ENCODE results near the gene ENPEP. TPM values are rescaled to one million over a fixed set of nuclear protein-coding genes. Genes with fewer than 3 reads are reported as not detected.

ENPEP gene
- total and polyA plus RNA-seq, 9 of the 15 experiments (the other 6 are each of a cell fraction or from before 2014, with no cell fraction given): 0.01 TPM; not detected in 7

DNA sequence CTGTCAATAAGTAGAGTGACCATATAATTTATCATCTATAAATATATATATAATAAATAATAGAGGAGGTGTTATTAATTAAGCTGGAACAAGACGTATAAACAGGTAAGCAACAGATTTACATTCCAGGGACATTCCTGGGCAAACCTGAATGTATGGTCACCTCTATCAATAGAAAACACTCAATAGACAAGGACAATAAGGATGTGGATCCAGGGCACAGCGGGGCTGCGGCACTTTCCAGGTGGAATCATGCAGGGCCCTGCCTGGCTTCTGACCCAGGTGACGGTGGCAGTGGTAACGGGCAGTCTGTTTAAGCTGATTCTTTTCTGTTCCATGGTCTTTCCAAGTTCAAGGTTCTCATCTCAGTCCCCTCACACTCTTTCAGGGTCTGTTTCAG lies 22.5 kb downstream of the ENPEP start:
- H3K79me2 ChIP-seq (ENCODE audit: control insufficient read depth, insufficient read depth, low read length): no peaks in the 10 kb centered on the region
- no peak overlapping the region for H3K27ac ChIP-seq (ENCODE audit: extremely low read depth, low read depth, low read length)
- ChIA-PET POLR2A (no interaction called here), CTCF (ENCODE audit: low intra/inter-chr PET ratio) (interaction anchor here (0.6 kb wide), 1 partner anchor 499 kb away, joined by 3 read pairs; no protein-coding TSS in a partner anchor)
- no peak overlapping the region for H3K9ac ChIP-seq (ENCODE audit: insufficient read depth in 1 of 2, low read depth in 2 of 2, low read length in 2 of 2)
- H3K4me1 ChIP-seq (replicated peaks in 1 of 2; ENCODE audit: control insufficient read depth in 2 of 2, insufficient read depth in 2 of 2, low read length in 2 of 2): no peaks in the 10 kb centered on the region
- intact Hi-C loops (cut with micrococcal nuclease) (no loop called here), in situ Hi-C loops (cut with MboI) (no loop called here)
- no peaks in the 10 kb centered on the region for H3K36me3 ChIP-seq (ENCODE audit: control insufficient read depth, insufficient read depth, low read length)
- H3K4me2 ChIP-seq (ENCODE audit: insufficient read depth, low read length): no peak overlapping the region
- no peaks in the 10 kb centered on the region for H3K9me3 ChIP-seq (replicated peaks; ENCODE audit: control insufficient read depth, insufficient read depth, low read depth, low read length)
- FAIRE-seq (no peak), ATAC-seq (no peak), DNase-seq (ENCODE audit: extremely low read depth in 1 of 4, low spot score in 3 of 4) (no peak)
- H2AFZ ChIP-seq (ENCODE audit: low read depth, low read length): no peak overlapping the region
- no peak for TF ChIP-seq ZNF778 (CRISPR knock-in tag; IDR thresholded peaks at IDR 0.05)
- TF ChIP-seq, protein P1, sequence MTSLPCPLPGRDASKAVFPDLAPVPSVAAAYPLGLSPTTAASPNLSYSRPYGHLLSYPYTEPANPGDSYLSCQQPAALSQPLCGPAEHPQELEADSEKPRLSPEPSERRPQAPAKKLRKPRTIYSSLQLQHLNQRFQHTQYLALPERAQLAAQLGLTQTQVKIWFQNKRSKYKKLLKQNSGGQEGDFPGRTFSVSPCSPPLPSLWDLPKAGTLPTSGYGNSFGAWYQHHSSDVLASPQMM (CRISPR knock-in tag; IDR thresholded peaks at IDR 0.05): no peak
- no peak for TF ChIP-seq MBD2 (IDR thresholded peaks at IDR 0.05; ENCODE audit: borderline replicate concordance, low read depth)
- TF ChIP-seq ZNF644 (tag; IDR thresholded peaks at IDR 0.05; ENCODE audit: low read depth): no peak
- no peak for TF ChIP-seq CBX5 (IDR thresholded peaks at IDR 0.05; ENCODE audit: borderline replicate concordance, low read depth)
- no peak for TF ChIP-seq DDX20 (tag; IDR thresholded peaks at IDR 0.05; ENCODE audit: low read depth)
- no peak for TF ChIP-seq SAFB2 (IDR thresholded peaks at IDR 0.05; ENCODE audit: borderline replicate concordance, low read depth, low read length, severe bottlenecking)
- no peak for TF ChIP-seq KDM2B (CRISPR knock-in tag; IDR thresholded peaks at IDR 0.05)
- TF ChIP-seq, protein P2, sequence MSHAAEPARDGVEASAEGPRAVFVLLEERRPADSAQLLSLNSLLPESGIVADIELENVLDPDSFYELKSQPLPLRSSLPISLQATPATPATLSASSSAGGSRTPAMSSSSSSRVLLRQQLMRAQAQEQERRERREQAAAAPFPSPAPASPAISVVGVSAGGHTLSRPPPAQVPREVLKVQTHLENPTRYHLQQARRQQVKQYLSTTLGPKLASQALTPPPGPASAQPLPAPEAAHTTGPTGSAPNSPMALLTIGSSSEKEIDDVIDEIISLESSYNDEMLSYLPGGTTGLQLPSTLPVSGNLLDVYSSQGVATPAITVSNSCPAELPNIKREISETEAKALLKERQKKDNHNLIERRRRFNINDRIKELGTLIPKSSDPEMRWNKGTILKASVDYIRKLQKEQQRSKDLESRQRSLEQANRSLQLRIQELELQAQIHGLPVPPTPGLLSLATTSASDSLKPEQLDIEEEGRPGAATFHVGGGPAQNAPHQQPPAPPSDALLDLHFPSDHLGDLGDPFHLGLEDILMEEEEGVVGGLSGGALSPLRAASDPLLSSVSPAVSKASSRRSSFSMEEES (CRISPR knock-in tag; IDR thresholded peaks at IDR 0.05): no peak
- TF ChIP-seq ZNF24 (IDR thresholded peaks at IDR 0.05): no peak
- TF ChIP-seq SRSF3 (IDR thresholded peaks at IDR 0.05; ENCODE audit: insufficient read depth, low read length): no peak
- no peak for TF ChIP-seq NCOA4 (IDR thresholded peaks at IDR 0.05; ENCODE audit: partially characterized antibody)
- no peaks in the 10 kb centered on the region for H4K20me1 ChIP-seq (replicated peaks; ENCODE audit: control insufficient read depth, insufficient read depth, low read length)
- WGBS (ENCODE audit: insufficient coverage, low coverage, missing lambda C conversion rate): 0% methylated on average over 5 of the region's 5 CpGs
- no peak overlapping the region for H3K4me3 ChIP-seq
- H3K27me3 ChIP-seq (ENCODE audit: control insufficient read depth in 2 of 2, insufficient read depth in 2 of 2, low read length in 2 of 2): no peaks in the 10 kb centered on the region
- no TSS peak for BruUV-seq (replicated peaks)
- H3K9me1 ChIP-seq (ENCODE audit: control insufficient read depth, insufficient read depth, low read length): no peaks in the 10 kb centered on the region

All from K562 (cell line).